Activated T-cell treated with anti-CD3 and anti-CD28 coated beads, Interleukin-2, amount 50 U/mL, for 48 hours (primary cell): ENCODE results near the gene SLC26A4.
A peak's percentile ranks its signal among the peaks of the same experiment; 100 is the strongest.

Experiments
- DNase-seq, 2 experiments: peaks; one replicate each; pipeline ENCODE4 v3.0.0-alpha.2; 2020

The SLC26A4 gene

DNA sequence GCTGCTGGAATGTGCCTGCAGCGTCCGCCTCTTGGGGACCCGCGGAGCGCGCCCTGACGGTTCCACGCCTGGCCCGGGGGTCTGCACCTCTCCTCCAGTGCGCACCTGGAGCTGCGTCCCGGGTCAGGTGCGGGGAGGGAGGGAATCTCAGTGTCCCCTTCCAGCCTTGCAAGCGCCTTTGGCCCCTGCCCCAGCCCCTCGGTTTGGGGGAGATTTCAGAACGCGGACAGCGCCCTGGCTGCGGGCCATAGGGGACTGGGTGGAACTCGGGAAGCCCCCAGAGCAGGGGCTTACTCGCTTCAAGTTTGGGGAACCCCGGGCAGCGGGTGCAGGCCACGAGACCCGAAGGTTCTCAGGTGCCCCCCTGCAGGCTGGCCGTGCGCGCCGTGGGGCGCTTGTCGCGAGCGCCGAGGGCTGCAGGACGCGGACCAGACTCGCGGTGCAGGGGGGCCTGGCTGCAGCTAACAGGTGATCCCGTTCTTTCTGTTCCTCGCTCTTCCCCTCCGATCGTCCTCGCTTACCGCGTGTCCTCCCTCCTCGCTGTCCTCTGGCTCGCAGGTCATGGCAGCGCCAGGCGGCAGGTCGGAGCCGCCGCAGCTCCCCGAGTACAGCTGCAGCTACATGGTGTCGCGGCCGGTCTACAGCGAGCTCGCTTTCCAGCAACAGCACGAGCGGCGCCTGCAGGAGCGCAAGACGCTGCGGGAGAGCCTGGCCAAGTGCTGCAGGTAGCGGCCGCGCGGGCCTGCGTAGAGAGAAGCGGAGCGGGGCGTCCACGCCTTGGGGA, 645 bp downstream of the SLC26A4 start:
- peak; percentile 68 to 77 for DNase-seq

DNA sequence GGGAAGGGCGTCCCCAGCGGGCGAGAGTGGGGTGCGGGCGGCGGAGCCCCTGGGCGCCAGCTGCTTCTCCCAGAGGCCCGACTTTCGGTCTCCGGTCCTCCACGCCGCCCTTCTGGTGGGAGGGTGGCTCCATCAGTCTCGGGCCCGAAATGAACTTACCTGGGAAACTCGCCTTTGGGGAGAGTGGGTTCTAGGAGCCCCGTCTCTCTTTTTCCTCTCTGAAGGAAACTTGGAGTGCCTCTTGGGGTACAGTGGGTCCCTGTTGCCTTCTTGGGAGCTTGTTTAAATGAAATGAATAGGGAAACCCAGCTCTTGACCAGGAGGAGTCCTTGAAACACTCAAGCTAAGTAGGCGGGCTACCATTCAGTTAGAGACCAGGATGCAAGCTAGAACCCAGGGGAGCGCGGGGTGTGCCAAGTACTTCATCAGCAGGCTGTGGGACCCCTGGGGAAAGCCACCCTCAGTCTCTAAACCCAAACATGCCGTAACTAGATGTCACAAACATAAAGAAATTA, 1.3 kb downstream of the SLC26A4 start:
- DNase-seq: no peak

DNA sequence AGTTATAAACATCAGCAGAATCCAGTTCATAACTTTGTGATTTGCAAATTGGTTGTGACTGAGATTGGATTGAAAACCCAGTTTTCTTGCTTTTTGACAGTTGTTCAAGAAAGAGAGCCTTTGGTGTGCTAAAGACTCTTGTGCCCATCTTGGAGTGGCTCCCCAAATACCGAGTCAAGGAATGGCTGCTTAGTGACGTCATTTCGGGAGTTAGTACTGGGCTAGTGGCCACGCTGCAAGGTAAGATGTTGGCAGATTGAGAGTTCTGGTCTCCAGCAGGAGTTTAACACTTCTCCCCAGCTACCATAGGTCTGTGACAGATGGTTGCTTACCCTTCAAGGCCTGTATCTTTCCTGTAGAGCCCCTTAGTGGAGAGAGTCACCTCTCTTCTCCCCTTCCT, 2.6 kb downstream of the SLC26A4 start:
- no peak for DNase-seq

DNA sequence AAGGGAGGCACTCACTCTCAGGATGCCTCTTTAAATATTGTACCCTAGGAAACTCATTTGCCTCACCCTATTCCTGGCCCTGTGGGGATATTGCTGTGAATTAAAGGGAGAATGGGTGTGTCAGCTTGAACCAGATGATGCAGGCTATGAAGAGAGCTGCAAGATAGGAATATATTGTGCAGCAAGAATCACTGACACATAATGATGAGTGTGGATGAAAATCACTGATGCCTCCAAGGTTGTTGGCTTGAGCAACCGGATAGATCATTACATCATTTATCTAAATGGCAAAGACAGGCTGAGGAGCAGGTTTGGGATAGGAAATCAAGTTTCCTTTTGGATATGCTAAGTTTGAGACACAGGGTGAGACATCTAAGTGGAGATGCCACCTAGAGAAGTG, 6.2 kb downstream of the SLC26A4 start:
- DNase-seq: no peak

DNA sequence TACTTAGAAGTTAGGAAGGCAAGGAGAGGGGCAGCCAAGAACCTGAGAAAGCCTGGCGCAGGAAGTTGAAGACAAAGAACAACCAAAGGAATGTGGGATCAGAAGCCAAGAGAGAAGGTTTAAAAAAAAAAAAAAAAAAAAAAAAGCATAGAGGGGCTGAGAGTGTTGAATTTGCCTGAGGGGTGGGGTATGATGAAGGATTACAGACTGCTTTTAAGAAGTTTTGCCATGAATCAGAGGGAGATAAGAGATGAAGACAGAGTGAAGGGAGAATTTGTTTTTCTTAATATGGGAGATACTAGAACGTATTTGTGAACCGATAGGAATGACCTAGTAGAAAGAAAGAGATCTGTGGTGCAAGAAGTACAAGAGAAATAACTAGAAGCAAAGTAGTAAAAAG, 6.7 kb downstream of the SLC26A4 start:
- no peak for DNase-seq

DNA sequence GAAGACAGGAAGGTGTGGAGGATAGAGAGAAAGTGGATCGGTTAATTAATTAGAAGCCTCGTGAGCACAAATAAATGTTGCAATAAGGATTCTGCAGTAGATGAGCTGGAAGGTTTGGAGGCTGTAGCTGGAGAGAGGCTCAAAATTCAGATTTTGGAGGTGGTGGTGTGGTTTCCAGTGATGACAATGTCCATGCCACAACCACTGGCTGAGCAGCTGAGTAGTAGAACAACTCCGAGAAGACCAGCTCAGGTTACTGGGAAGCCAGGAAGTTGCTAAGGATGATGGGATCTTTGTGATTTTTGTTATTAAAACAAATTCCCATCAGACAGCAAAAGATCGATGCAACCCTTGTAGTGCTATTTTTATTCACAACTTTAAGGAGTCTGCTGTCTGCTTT, 7.7 kb downstream of the SLC26A4 start:
- DNase-seq: no peak

DNA sequence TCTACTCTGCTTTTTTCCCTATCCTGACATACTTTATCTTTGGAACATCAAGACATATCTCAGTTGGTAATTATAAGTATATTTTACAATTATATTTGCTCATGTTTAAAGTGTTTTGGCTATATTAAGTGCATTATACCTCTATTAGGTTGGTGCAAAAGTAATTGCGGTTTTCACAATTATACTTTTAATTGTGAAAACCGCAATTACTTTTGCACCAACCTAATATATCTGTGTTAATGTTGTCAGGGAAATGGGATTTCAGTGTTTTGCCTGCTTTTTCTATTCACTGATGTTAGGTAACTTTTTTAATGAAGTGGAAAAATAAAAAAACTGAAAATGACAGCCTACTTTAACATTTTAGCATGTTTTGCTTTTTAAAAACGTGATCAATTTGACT, 11.6 kb downstream of the SLC26A4 start:
- no peak for DNase-seq

DNA sequence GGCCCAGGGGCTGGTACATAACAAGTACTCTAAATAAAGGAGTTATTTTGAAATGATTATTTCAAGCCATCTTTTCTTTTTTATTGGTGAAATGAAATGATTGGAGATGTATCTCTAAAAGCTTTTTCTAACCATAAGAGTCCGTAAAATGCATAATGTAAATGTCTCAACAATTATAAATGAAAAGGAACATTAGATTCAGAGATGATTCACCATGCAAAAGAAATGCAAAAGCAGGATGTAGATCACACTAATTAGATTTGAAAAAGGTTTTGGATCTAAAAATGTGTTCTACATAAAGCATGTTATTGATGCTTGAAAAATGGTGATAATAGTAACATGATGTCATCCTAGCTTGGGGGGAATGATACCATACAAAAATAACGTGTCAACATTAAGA, 15.6 kb downstream of the SLC26A4 start:
- no peak for DNase-seq

DNA sequence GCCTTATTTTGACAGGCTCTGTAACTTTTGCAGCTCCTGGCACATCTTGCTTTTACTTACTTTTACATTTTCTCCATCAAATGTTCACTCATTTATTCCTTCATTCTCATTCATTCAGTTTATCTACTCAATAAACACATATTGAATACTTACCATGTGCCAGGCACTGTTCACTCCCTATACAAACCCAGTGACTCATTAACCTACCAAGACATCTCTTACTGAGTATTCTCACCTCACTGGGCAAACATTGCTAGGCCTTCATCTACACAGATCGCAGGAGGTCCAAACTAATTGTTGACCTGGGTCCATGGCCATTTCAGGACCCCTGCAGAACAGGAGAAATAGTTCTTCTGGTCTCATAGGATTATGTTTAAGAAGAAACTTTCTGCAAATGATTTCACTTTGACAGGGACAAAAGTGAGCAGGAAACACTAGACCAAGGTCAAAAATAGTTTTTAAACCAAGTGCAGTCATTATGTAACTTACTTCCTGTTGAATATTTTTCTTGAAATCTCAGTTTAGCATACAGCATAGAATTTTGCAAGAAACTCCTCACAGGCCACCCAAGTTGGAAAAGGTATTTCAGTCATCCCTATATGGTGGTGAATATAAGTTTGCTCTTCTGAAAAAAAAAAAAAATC, 17.6 kb downstream of the SLC26A4 start:
- DNase-seq: no peak

DNA sequence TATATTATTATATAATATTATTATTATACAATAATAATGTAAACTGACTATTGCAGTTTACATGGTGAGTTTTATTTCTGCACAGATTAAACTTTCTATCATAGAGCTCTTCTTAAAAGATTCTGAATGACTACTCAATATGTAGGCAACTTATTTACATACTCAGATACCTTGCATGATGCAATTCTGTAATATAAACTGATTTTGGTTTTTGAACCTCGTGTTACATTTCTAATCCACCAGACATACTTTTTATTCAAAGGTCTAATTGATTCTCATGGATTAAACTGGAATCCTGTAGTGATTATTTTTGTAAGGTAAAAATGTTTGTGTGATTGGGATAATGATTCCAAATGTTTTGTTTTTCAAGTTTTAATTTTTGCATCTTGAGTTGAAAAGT, 19.9 kb downstream of the SLC26A4 start:
- DNase-seq: no peak

DNA sequence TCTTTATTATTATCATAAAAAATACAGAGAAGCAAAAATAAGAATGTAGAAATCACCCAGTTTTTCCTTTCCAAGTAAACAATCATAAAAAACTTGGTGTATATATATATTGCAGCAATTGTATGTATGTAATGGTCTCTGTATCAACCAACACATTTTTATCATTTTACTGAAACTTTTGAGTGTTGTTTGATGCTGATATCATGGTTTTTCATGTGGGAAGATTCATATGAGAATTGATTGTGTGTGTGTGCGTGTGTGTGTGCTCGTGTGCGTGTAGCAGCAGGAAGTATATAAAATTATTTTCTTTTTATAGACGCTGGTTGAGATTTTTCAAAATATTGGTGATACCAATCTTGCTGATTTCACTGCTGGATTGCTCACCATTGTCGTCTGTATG, 22.3 kb downstream of the SLC26A4 start:
- DNase-seq: no peak

DNA sequence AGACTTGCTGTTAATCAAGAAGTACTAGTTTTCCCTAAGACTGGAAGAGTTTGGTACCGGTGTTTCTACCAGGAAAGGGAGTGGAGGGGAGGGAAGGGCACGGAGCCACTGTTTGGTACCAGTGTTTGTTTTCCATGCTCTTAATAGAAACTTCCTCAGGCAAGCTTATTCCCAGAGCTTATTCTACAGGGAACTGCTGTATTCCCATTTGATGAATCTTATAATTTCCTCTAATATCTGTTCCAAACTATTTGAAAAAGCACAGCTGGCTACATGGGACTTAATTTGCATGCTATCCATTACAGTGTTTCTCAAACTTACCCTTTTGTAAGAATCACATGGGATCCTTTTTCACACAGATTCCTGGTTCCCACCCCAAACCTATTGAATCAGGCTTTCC, 23.7 kb downstream of the SLC26A4 start:
- DNase-seq: no peak

DNA sequence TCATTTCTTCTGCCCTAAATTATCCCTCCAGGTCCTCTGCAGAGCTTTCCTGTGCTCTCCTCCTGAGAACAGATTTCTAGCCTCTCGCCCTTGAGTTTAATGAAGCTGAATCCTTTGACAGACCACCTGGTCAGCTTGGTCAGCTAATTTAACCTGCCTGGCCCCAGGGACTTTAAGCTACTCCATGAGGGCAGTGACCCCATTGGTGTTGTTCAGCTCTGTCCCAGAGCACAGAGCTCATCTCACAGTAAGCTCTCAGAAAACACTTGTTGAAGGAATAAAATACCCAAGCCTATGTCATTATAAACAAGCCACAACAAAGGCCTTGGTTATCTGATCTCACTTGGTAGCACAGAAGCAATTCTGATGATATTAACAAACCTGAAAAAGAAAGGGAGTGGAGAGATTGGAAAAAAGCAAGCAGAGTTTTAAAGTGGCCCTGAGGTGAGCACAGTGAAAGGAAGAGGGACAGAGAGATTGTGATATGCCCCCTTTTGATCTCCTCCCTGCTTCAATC, 24.4 kb downstream of the SLC26A4 start:
- no peak for DNase-seq

DNA sequence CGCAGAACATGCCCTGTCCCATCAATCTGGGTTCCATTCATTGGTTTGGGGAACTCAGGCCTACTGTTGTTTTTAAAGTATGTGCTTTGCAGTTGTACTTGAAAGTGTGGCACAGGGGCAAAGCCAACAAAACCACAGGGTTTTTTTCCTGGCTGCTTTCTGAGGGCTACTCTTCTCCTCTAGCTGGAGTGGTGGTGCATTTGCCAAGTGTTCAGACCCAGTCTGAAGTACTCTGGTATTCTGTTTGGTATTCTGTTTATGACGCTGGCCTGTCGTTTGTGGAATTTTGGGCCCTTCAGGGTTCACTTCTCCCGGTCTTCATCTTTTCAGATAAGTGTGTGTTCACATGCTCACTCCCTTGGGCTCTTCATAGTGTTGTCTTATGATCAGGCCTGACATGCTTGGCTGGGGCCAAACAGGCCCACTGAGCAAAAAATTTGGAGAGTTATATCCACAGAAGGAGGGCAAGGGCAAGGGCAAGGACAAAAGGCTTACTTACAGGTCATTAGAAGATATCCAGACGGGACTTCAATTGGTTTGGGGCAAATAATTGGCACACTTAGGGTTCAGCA, 26.3 kb downstream of the SLC26A4 start:
- no peak for DNase-seq

DNA sequence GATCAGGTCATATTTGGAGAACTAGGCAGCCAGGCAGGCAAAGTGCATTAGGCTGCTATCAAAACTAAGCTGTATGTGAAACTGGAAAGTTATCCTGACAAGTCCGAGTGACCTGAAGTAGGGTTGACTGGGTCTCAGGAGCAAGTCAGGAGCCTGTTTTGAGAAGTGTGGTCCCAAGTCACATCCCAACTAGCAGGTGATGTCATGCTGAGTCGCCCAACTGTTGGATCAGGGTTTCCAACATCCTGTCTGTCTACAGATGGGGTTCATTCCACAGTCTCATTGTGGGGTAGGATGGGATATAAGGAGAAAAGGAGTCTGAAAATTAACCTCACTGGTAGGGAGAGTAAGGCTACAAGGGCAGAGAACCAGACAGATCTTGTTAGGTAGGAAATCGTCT, 27.0 kb downstream of the SLC26A4 start:
- DNase-seq: no peak

DNA sequence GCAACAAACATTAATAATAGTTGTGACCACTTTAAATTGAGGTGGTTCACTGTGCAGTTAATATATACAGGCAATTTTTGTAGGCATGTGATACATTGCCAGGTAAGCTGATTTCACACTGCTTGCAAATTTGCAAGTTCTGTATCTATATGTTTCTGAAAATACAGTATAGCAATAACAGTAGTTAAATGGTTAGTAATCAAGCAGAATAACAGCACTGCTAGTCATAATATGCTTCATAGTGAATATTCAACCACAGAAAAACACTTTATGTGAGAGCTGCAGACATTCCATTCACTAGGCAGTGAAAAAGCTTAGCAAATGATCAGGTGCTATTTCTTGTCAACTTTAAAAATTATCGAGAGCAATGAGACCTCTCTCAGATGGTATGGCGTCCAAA, 28.9 kb downstream of the SLC26A4 start:
- no peak for DNase-seq

DNA sequence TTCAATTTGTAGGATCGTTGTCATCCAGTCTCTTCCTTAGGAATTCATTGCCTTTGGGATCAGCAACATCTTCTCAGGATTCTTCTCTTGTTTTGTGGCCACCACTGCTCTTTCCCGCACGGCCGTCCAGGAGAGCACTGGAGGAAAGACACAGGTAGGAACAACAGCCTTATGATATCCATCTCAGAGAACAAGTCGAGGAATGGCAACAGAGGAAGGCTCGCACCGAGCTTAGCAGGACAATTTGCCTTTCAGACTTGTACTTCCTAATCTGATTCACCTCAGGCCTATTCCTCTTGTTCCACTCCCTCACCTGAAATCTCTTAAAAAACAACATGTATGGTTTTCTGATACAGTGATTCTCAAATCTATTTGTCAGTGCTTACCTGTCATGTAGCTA, 29.5 kb downstream of the SLC26A4 start:
- DNase-seq: no peak

DNA sequence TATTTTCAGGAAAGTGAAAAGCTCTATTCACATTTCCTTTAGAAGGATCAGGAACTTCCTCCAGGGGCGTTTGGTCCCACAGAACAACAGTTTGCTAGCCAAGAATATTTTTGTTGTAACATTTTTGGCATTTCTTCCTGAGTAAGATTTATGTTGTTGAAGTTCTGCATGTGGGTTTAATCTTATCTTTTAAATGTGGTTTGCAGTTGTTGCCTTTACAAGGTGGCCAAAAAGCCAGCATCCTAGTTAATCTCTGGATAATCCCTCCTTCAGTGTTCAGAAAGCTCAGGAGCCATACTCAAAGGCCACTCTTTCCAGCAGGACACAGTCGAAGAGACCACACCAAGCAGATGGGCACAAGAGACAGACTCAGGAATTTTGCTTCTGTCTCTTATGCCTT, 30.0 kb downstream of the SLC26A4 start:
- DNase-seq: no peak

DNA sequence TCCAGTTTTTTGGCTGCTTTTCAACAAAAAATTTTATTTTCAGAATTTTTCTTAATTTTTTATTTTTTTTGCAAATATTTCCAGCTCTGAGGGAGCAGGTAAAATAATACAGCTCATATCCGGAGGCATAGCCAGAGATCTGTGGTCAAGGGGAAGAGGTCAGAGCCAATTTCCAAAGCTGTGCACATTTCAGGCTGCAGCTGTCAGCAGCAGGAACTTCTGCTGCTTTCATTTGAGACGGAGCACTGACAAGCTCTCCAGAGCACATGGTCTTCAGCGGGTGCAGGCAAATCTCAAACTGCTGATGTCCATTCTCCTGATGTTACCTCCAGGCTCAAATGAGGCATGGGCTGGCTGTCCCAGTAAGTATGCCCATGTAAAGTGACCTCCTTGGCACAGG, 31.1 kb downstream of the SLC26A4 start:
- no peak for DNase-seq

DNA sequence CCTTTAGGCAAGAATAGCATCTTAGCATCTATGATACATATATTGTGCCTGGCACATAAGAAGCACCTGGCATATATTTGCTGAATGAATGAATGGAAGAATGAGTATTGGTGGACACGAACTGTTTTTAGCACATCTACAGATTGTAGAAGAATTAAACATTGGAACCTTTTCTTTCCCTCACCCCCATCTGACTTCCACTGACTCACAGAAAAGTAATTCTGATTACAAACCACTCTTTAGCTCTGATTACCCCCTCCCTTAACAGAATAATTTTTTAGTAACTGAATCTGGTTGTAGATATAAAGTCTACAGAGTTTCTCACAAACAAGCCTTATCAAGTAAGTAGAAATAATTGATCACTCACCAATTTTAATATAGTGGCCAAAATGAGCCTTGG, 31.9 kb downstream of the SLC26A4 start:
- DNase-seq: no peak

DNA sequence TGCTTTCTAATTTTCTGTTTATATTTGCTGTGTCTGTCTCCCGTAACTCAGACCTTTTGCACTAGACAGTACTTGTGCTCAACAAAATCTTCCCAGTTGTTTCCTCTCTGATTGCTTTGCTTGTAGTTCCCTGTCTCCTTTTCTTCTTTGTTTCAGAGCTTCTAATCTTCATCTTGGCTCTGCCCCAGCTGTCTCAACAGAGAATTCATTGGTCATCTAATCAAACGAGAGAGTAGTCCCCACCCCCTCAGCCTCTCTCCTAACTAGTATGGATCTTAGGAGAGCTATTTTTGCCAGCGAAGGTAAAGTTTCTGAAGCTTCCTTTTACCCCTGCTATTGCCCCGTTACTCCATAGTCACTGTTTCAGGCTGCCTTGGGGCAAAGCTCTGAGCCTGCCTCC, 32.8 kb downstream of the SLC26A4 start:
- DNase-seq: no peak

DNA sequence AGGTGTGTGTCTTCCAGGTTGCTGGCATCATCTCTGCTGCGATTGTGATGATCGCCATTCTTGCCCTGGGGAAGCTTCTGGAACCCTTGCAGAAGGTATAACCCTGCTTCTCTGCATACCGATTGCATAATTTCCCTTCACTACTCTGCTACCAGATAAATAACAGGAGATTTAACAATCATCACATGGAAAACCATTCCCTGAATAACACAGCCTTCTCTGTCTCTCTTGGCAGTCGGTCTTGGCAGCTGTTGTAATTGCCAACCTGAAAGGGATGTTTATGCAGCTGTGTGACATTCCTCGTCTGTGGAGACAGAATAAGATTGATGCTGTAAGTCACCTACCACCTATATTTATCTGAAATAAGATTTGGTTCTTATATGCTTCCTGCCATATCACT, 33.8 kb downstream of the SLC26A4 start:
- no peak for DNase-seq

DNA sequence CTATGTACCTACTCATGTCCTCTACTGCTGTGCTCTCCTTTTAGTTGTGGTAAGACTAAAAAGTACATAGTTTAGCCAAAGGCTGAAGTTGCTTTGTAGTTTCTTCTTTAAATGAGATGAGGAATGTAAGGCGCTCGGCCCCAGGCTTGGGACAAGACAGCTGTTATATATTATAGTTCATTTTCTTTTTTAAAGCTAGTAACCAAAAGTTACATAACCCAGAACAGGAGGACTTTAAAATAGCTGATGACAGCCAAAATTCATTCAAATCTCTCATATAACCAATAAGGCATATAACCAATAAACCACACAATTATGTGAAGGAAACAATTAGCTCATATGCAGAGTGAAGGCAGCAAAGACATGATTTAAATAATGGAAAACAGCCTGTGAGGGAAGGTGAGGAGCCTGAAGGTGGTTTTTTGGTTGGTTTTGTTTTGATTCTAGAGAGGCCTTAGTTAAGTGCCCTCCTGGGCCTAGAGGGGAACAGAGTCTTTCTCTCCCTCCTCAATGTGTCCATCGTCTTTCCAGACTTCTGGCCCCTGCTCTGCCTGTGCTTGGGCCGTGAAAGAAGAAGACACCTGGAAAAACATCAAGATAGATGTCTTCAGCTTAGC, 35.8 kb downstream of the SLC26A4 start:
- no peak for DNase-seq
